GM21360 (cell line): ENCODE results near the gene FEZ2.

Experiments
- ATAC-seq: cut with Tn5 transposase; IDR thresholded peaks from one replicate; pipeline ENCODE4 v1.9.1; 2021; ENCODE audit warnings: mild to moderate bottlenecking, moderate library complexity; ENCODE audit not compliant: unreplicated experiment

The FEZ2 gene

GRCh38 chr2:36587556-36587955 lies 10.4 kb downstream of the FEZ2 start:
- no peak for ATAC-seq

- no peak for ATAC-seq
These were observed 10.9 kb downstream of the FEZ2 start for GRCh38 chr2:36587101-36587500.

GRCh38 chr2:36586672-36587071 lies 11.3 kb downstream of the FEZ2 start:
- ATAC-seq: no peak

GRCh38 chr2:36584148-36584794 lies 13.7 kb downstream of the FEZ2 start:
- ATAC-seq: no peak

- ATAC-seq: no peak
These were observed 15.0 kb downstream of the FEZ2 start for GRCh38 chr2:36582951-36583350.

GRCh38 chr2:36582538-36582937 lies 15.4 kb downstream of the FEZ2 start:
- ATAC-seq: no peak

- no peak for ATAC-seq
These were observed 18.7 kb downstream of the FEZ2 start for GRCh38 chr2:36579297-36579664.

GRCh38 chr2:36578343-36579296 lies 19.3 kb downstream of the FEZ2 start:
- no peak for ATAC-seq

- ATAC-seq: no peak
These were observed 20.1 kb downstream of the FEZ2 start for GRCh38 chr2:36577884-36578283.

GRCh38 chr2:36574560-36574959 lies 23.4 kb downstream of the FEZ2 start:
- ATAC-seq: no peak

GRCh38 chr2:36573165-36573564 lies 24.8 kb downstream of the FEZ2 start:
- ATAC-seq: no peak

- ATAC-seq: no peak
These were observed 25.3 kb downstream of the FEZ2 start for GRCh38 chr2:36572719-36573059.

- ATAC-seq: no peak
These were observed 25.8 kb downstream of the FEZ2 start for GRCh38 chr2:36572054-36572718.

- ATAC-seq: no peak
These were observed 27.6 kb downstream of the FEZ2 start for GRCh38 chr2:36570416-36570815.

- no peak for ATAC-seq
These were observed 28.6 kb downstream of the FEZ2 start for GRCh38 chr2:36569267-36569856.

GRCh38 chr2:36568516-36569246 lies 29.3 kb downstream of the FEZ2 start:
- ATAC-seq: no peak

- ATAC-seq: no peak
These were observed 30.1 kb downstream of the FEZ2 start for GRCh38 chr2:36567711-36568408.

GRCh38 chr2:36566887-36567286 lies 31.1 kb downstream of the FEZ2 start:
- ATAC-seq: no peak

GRCh38 chr2:36565712-36566111 lies 32.3 kb downstream of the FEZ2 start:
- no peak for ATAC-seq

GRCh38 chr2:36564377-36564930 lies 33.5 kb downstream of the FEZ2 start:
- no peak for ATAC-seq
